Loucy (cell line): ENCODE results near the gene INS.

Experiments used
- H2AFZ ChIP-seq: fragments of 200-600 bp; sonication (generic); 2 replicates; pipeline ENCODE4 v1.6.0; 2016; ENCODE audit warnings: antibody characterized with exemption, mild to moderate bottlenecking, low read length, moderate library complexity
- H3F3A ChIP-seq: fragments of 200-600 bp; 2 replicates; pipeline ENCODE4 v1.6.0; 2016; ENCODE audit warnings: antibody characterized with exemption, low read depth, mild to moderate bottlenecking
- H3K27me3 ChIP-seq: fragments of 200-600 bp; sonication (generic); 2 replicates; pipeline ENCODE4 v1.6.1; 2014; ENCODE audit warnings: low read length, mild to moderate bottlenecking; ENCODE audit not compliant: insufficient read depth, poor library complexity, severe bottlenecking
- H3K36me3 ChIP-seq: fragments of 200-600 bp; sonication (generic); 2 replicates; pipeline ENCODE4 v1.6.1; 2016; ENCODE audit warnings: low read length; ENCODE audit not compliant: insufficient read depth
- H3K4me1 ChIP-seq: fragments of 200-600 bp; sonication (generic); 2 replicates; pipeline ENCODE4 v1.5.1; 2014; ENCODE audit warnings: low read length, mild to moderate bottlenecking; ENCODE audit not compliant: insufficient read depth, poor library complexity, severe bottlenecking
- H3K4me2 ChIP-seq: fragments of 200-600 bp; sonication (generic); 2 replicates; pipeline ENCODE4 v1.6.0; 2014; ENCODE audit warnings: antibody characterized with exemption, low read length, low read depth, mild to moderate bottlenecking; ENCODE audit not compliant: poor library complexity, severe bottlenecking
- H3K4me3 ChIP-seq: fragments of 200-600 bp; sonication (generic); 2 replicates; pipeline ENCODE4 v1.5.1; 2014; ENCODE audit warnings: low read length, mild to moderate bottlenecking, mixed read lengths; ENCODE audit not compliant: poor library complexity, severe bottlenecking
- H3K79me2 ChIP-seq: fragments of 200-600 bp; sonication (generic); 2 replicates; pipeline ENCODE4 v1.6.1; 2014; ENCODE audit warnings: low read length; ENCODE audit not compliant: insufficient read depth
- H3K9ac ChIP-seq: fragments of 200-600 bp; sonication (generic); 2 replicates; pipeline ENCODE4 v1.6.0; 2014; ENCODE audit warnings: mild to moderate bottlenecking, low read depth, low read length, moderate library complexity; ENCODE audit not compliant: poor library complexity, severe bottlenecking
- H3K9me2 ChIP-seq: fragments of 200-600 bp; sonication (generic); replicated peaks from 2 replicates; pipeline ENCODE4 v1.6.1; 2016; ENCODE audit warnings: low read depth, low read length, mixed read lengths
- H3K9me3 ChIP-seq: fragments of 200-600 bp; sonication (generic); 2 replicates; pipeline ENCODE4 v1.6.1; 2014; ENCODE audit warnings: mild to moderate bottlenecking, antibody characterized with exemption, low read length, low read depth; ENCODE audit not compliant: insufficient read depth
- H4K20me1 ChIP-seq: fragments of 200-600 bp; sonication (generic); 2 replicates; pipeline ENCODE4 v1.6.0; 2014; ENCODE audit warnings: antibody characterized with exemption, low read length, mild to moderate bottlenecking; ENCODE audit not compliant: insufficient read depth, poor library complexity, severe bottlenecking
- EZH2phosphoT487 ChIP-seq: fragments of 200-600 bp; IDR thresholded peaks from 2 replicates; pipeline ENCODE4 v1.6.1; 2018; ENCODE audit warnings: antibody characterized with exemption, mild to moderate bottlenecking, moderate library complexity, borderline replicate concordance
- TF ChIP-seq, protein P1 (sequence below): fragments of 200-600 bp; sonication (generic); conservative IDR thresholded peaks from 2 replicates; pipeline ENCODE4 v1.5.1; 2014; ENCODE audit warnings: mild to moderate bottlenecking, antibody characterized with exemption, low read length

INS gene

GRCh38 chr11:2209370-2209801 is 48.4 kb upstream of the INS start:
- H4K20me1 ChIP-seq, result no peaks in the 10 kb centered on the region
- no peaks in the 10 kb centered on the region for H3K79me2 ChIP-seq
- H3K36me3 ChIP-seq, result no peaks in the 10 kb centered on the region
- H3K4me3 ChIP-seq, result no peak overlapping the region
- no peak overlapping the region for H3K4me2 ChIP-seq
- H3K9me2 ChIP-seq, result no peaks in the 10 kb centered on the region
- H3K4me1 ChIP-seq, result no peaks in the 10 kb centered on the region
- no peaks in the 10 kb centered on the region for H3K27me3 ChIP-seq
- H3F3A ChIP-seq, result no peaks in the 10 kb centered on the region
- no peak overlapping the region for H2AFZ ChIP-seq
- H3K9ac ChIP-seq, result no peak overlapping the region
- TF ChIP-seq, protein P1, sequence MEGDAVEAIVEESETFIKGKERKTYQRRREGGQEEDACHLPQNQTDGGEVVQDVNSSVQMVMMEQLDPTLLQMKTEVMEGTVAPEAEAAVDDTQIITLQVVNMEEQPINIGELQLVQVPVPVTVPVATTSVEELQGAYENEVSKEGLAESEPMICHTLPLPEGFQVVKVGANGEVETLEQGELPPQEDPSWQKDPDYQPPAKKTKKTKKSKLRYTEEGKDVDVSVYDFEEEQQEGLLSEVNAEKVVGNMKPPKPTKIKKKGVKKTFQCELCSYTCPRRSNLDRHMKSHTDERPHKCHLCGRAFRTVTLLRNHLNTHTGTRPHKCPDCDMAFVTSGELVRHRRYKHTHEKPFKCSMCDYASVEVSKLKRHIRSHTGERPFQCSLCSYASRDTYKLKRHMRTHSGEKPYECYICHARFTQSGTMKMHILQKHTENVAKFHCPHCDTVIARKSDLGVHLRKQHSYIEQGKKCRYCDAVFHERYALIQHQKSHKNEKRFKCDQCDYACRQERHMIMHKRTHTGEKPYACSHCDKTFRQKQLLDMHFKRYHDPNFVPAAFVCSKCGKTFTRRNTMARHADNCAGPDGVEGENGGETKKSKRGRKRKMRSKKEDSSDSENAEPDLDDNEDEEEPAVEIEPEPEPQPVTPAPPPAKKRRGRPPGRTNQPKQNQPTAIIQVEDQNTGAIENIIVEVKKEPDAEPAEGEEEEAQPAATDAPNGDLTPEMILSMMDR, result no peak
- no peak for TF ChIP-seq EZH2phosphoT487
- H3K9me3 ChIP-seq, result no peaks in the 10 kb centered on the region

- Histone ChIP-seq H3K79me2 (no peaks in the 10 kb centered on the region), H3F3A (no peaks in the 10 kb centered on the region), H3K9me2 (no peaks in the 10 kb centered on the region), H3K4me2 (no peak overlapping the region), H3K9me3 (no peaks in the 10 kb centered on the region), H3K27me3 (no peaks in the 10 kb centered on the region), H3K9ac (no peak overlapping the region), H4K20me1 (no peaks in the 10 kb centered on the region), H3K4me1 (no peaks in the 10 kb centered on the region), H2AFZ (no peak overlapping the region), H3K4me3 (no peak overlapping the region), H3K36me3 (no peaks in the 10 kb centered on the region)
- TF ChIP-seq, protein P1, result no peak
- no peak for TF ChIP-seq EZH2phosphoT487
These were observed 47.8 kb upstream of the INS start for GRCh38 chr11:2208691-2209369.

DNA sequence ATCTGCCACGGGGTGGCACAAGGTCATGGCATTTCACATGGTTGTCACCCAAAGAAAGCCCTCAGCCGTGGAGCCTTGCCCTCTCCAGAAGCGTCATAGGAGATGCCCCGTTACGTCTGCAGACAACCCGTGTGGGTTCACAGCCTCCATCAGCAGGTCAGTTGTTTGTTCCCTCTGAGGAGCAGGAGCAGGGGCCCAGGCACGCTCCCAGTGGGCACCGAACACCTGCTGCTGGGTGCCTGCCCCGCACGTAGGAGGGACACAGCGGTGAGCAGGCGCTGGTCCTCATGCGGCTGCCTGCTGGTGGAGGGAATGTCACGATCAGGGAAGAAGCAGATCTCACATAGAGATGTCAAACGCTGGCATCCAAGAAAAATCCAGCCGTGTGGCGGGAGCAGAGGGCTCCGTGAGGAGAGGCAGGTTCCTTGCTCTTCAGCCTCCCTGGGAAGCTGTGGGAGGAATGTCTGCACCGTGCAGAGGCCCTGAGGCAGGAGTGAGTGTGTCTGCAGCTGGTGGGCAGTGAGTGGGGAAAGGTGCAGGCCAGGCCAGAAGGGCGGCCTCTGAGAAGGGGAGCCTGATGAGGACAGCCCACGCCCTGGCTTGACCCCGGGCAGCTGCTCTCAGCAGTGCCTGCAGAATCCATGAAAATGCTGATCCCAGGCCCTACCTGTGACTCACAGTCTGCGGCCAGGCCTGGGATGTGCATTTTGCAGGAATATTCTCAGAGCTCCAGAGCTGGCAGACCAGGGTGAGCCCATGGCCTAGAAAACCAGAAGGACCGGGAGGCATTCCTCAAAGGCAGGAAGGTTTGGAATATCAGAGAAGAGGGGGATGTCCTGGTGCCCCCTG is 47.0 kb upstream of the INS start:
- no peak overlapping the region for H3K4me3 ChIP-seq
- H3K9me2 ChIP-seq, result no peaks in the 10 kb centered on the region
- no peak for TF ChIP-seq EZH2phosphoT487
- TF ChIP-seq, protein P1, result no peak
- H3K27me3 ChIP-seq, result no peaks in the 10 kb centered on the region
- H3K36me3 ChIP-seq, result no peaks in the 10 kb centered on the region
- no peaks in the 10 kb centered on the region for H3K79me2 ChIP-seq
- no peak overlapping the region for H3K4me2 ChIP-seq
- H4K20me1 ChIP-seq, result no peaks in the 10 kb centered on the region
- H3K4me1 ChIP-seq, result no peaks in the 10 kb centered on the region
- H3K9ac ChIP-seq, result no peak overlapping the region
- no peaks in the 10 kb centered on the region for H3F3A ChIP-seq
- H3K9me3 ChIP-seq, result no peaks in the 10 kb centered on the region
- H2AFZ ChIP-seq, result no peak overlapping the region
